HG03135 (cell line): ENCODE measurements around the gene KDM1A.
"Not testable (repeated sequence)": the region's sequence is repeated elsewhere in the genome, so short reads cannot be mapped to it uniquely, and the experiment has no call there.

Experiments
- ATAC-seq: cut with Tn5 transposase; IDR thresholded peaks from one replicate; pipeline ENCODE4 v1.9.1; 2021; ENCODE audit warnings: mild to moderate bottlenecking, moderate library complexity; ENCODE audit not compliant: unreplicated experiment

KDM1A gene

GRCh38 chr1:23010025-23010424, 9.2 kb upstream of the KDM1A start:
- ATAC-seq: not testable (repeated sequence)

GRCh38 chr1:23013657-23014056, 5.6 kb upstream of the KDM1A start:
- no peak for ATAC-seq

- ATAC-seq: no peak
These were observed 591 bp upstream of the KDM1A start for GRCh38 chr1:23018661-23019093.

GRCh38 chr1:23019863-23020625, 776 bp downstream of the KDM1A start:
- peak; percentile 23 for ATAC-seq

- ATAC-seq: no peak
These were observed 1.6 kb downstream of the KDM1A start for GRCh38 chr1:23020706-23021405.

- ATAC-seq: no peak
These were observed 2.6 kb downstream of the KDM1A start for GRCh38 chr1:23021834-23022233.

GRCh38 chr1:23023174-23023845, 4.0 kb downstream of the KDM1A start:
- no peak for ATAC-seq

GRCh38 chr1:23026568-23026967, 7.3 kb downstream of the KDM1A start:
- ATAC-seq: no peak

GRCh38 chr1:23027352-23027907, 8.2 kb downstream of the KDM1A start:
- ATAC-seq: no peak

- no peak for ATAC-seq
These were observed 10.1 kb downstream of the KDM1A start for GRCh38 chr1:23029337-23029736.

GRCh38 chr1:23035823-23036452, 16.7 kb downstream of the KDM1A start:
- ATAC-seq: no peak

GRCh38 chr1:23037081-23037740, 17.9 kb downstream of the KDM1A start:
- no peak for ATAC-seq

- no peak for ATAC-seq
These were observed 20.1 kb downstream of the KDM1A start for GRCh38 chr1:23039308-23039826.

- no peak for ATAC-seq
These were observed 21.2 kb downstream of the KDM1A start for GRCh38 chr1:23040509-23040908.

GRCh38 chr1:23044035-23044434, 24.8 kb downstream of the KDM1A start:
- ATAC-seq: no peak

- no peak for ATAC-seq
These were observed 30.9 kb downstream of the KDM1A start for GRCh38 chr1:23050201-23050600.

GRCh38 chr1:23051290-23051909, 32.1 kb downstream of the KDM1A start:
- ATAC-seq: no peak

GRCh38 chr1:23057301-23057700, 38.0 kb downstream of the KDM1A start:
- ATAC-seq: no peak

GRCh38 chr1:23062271-23062670, 43.0 kb downstream of the KDM1A start:
- ATAC-seq: no peak

GRCh38 chr1:23065385-23065784, 46.1 kb downstream of the KDM1A start:
- ATAC-seq: no peak
